GM10847 (cell line): ENCODE data around the gene TRDN.

Source experiments
- POLR2A ChIP-seq: IDR thresholded peaks from 2 replicates; pipeline ENCODE4 v1.6.1; 2011; ENCODE audit not compliant: insufficient read length; ENCODE audit errors: extremely low read depth

TRDN gene

DNA sequence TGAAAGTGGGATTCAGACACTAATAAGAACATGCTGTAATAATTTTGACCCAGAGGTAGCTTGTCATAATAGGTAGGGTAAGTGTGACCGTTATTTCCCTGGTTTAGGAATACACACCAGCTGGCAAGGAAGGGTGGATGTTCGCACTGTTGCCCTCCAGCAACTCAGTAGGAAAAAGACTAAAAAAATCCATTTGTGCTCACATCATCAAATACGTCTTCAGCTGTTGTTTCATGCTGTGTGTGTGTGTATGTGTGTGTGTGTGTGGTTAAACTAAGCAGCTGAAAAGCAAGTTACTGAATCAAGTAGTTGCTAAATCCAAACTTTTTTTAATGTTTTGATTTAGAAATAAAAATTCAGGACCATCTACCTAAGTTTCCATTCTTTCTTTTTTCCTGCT is 218.7 kb downstream of the TRDN start:
- no peak for TF ChIP-seq POLR2A

DNA sequence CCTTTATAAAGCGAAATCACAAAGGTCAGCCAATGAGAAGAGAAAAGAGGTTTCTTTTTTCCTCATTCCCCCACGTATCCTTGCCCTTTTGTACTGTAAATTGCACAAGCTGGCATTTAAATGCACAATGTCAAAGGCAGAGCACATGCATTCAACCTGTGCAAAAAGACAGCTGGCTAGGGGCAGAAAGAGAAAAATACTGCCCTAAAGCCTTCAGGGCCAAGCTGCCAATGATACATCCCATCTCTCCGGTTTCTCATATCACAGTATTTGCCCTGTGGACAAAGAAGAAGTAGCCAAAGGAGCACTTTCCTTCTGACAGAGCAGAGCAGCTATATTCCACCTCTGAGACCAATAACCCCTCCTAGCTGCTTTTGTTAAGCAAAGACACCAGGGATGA is 219.2 kb downstream of the TRDN start:
- no peak for TF ChIP-seq POLR2A

DNA sequence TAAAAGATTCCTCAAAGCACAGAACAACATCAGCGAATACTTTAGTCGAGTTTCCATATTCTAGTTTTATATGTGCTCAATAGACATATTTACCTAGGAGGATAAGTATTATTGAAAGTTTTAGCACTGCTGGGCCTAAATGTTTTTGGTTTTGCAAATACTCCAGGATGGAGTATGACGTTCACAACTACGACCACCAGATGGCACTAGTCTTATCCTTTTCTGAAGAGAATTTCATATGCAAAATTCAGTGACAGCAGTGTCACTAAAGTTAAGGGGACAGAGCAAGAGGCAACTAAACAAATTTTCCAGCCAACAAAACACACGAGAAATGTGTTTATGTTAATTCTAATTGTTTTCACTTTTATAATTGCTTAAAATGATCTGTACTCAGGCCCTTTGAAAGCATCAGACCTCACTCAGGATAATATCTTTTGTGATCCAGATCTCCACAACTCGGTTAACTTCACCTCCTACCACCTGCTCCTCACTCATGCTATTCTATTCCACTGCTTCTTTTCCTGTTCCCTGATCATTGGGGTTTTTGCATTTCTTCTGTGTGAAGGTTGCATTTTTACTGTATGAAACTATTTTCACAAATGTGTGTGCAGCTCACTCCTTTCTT is 220.8 kb downstream of the TRDN start:
- no peak for TF ChIP-seq POLR2A

DNA sequence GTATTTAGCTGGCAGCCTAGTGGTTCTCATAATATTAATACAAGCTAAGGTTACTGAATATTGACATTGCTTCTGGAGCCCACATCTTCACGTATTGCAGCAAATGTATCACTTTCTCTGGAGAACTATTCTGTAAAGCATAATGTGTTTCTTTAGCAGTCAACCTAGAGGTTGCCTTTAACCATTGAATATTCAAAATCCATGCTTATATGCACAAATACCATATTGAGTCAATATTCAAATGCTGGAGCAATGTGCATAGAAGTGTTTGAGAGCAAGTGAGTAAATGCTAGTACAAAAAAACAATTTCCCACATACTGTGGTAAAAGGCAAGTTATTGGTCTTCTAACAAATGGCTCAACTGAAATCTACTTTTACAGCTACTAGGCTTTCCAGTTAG is 231.8 kb downstream of the TRDN start:
- TF ChIP-seq POLR2A: no peak

DNA sequence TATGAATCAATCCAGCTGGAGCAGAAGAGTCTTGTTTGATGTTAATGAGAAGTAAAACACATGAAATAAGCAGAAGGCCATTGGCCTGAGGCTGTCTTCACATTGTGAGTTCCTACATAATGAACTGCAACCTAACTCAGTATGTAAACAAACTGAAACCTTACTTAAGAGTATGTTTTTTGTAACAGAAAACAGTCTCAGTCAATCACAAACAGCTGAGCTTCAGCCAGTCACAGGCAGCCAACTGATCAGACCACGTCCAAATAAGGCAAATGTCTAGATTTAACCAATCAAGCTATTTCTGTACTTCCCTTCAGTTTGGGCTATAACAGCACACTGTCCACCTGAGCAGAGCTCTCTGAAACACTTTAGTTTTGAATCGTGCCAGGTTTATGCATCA is 234.7 kb downstream of the TRDN start:
- no peak for TF ChIP-seq POLR2A

DNA sequence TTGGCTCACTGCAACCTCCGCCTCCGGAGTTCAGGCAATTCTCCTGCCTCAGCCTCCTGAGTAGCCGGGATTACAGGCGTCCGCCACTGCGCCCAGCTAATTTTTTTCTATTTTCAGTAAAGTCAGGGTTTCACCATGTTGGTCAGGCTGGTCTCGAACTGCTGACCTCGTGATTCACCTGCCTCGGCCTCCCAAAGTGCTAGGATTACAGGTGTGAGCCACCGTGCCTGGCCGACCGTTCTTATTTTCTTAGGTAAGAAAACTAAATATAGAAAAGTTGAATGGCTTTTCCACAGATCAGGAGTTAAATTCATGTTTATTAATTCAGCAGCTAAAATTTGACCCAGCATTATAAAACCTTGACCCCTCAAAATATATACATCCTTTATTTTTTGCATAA is 238.7 kb downstream of the TRDN start:
- TF ChIP-seq POLR2A: no peak

DNA sequence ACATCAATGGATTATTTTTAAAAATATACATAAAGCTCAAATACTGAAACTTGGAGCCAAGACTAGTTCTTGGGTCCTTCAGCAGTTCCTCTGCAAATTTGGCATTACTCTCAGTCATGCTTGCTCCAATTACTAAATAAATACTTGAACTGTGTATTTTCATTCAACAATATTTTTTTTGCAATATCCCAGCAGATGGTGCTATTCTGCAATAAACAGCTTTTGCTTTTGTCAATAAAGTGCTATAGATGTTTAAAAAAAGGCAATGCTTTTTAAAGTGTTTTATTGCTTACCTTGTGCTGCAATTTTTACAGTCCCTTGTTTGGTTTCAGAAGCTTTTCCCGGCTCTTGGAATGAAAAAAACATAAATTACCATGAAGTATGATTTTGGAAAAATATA is 243.4 kb downstream of the TRDN start:
- TF ChIP-seq POLR2A: no peak

DNA sequence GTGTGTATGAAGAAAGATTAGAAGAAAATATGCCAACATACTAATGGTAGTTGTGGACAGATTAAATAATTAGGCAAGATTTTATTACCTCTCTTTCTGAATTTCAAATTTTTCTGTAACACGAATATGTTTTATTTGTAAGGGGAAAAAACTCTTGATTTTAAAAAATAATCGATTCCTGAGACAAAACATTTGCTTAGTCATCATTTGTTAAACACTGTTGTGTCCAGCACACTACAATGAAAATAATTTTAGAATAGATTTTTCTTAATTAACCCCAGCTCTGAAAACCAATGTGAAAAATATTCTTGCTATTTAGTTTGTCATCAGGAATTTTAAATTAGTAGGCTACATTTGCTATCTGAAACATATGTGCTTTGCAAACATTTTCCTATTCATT is 253.0 kb downstream of the TRDN start:
- no peak for TF ChIP-seq POLR2A

DNA sequence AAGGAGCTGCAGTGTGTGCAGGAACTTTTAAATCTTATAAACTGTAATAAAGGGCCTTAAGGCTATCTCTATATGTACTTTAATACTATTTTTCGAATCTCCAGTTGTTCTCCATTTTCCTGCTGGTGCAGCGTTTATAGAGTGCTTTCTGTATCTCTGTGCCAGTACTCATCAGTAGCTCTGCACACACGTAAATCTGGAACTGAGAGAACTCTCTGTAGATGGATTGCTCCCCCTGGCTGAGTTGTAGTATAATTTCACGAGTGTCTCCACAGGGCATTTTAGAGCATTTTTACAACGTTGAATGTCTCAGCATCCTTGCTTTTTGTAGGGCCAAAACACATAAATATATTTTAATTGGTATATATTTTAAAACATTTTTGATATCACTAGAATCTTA is 256.5 kb downstream of the TRDN start:
- TF ChIP-seq POLR2A: no peak

DNA sequence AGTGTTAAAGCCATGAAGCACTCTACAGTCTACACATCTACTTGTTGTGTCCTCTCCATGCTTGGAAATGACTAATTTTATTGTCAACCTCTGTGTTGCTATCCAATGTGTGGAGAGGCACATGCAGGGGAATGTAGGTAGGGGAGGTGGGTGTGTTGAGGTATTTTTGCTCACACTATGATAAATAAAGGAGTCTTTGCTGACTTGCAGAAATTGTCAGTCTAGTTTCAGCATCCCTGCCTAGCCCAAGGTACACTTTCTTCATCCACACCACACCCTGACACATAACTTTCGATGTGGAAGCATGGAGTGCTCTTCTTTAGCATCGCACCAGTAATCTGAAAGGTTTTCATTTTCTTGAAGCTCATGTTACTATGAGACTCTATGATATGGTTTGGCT is 264.0 kb downstream of the TRDN start:
- TF ChIP-seq POLR2A: no peak

DNA sequence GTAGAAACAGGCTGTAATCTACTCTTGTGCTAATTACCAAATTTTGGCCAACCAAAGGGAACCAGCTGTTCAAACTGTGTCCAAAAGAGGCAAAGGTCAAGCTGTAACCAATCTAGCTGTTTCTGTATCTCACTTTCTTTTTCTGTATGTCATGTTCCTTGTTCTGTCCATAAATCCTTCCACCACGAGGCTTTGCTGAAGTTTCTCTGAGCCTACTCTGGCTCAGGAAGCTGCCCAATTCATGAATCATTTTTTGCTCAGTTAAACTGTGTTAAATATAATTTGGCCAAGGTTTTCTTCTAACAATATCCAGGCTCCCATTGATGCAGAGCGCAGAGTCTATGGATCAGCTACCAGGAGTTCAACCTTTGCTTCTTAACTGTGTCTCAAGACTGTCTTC is 272.8 kb downstream of the TRDN start:
- TF ChIP-seq POLR2A: no peak

DNA sequence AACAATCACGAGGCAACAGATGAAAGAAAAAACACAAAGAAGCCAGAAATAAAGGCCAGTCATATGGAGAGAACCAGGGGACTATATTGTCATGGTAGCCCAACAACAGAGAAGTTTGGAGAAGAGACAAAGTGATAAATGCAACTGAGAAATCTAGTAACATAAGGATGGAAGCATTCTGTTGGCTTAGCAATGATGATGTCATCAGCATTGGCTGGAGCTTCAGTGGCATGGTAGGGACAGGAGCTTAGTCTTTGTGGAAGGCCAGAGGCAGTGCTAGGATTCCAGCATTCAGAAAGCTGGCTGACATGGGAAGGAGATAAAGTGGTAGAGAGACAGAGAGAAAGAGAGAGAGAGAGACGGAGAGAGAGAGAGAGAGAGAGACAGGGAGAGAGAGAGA is 276.4 kb downstream of the TRDN start:
- TF ChIP-seq POLR2A: no peak

DNA sequence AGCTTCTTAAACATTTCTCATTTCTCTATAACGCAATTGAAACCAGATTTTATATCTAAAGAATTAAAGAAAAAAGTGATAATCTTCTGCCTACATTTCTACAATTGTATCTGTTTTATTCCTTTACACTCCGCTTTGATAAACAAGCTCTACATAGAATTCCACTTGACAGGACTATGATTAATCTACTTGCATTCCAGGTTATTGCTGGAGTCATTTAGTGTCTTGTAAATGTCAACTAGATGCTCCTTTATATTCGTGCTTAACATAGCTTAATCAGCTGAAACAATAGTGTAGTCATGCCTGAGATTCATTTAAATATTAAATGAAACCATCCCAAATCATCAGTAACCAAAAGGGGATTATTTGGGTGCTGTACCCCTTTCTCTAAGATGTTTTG is 284.0 kb downstream of the TRDN start:
- no peak for TF ChIP-seq POLR2A

DNA sequence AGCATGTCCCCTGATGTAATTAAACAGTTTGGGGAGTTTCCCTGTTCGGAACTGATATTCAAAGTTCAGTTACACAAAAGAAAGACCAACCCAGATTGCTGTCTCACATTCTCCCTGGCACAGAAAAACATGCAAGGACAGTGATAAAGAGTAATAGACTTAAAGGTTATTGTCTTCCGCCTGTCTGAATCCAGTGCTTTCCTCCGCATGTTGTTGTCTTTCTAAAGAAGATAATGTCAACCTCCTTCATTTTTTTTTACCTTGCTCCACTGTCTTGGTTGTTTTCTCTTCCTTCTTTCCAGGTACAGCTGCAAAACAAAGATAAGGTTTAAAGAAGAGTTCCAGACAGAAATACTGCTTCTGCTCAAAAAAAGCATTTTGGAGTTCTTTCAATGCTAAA is 284.5 kb downstream of the TRDN start:
- TF ChIP-seq POLR2A: no peak

DNA sequence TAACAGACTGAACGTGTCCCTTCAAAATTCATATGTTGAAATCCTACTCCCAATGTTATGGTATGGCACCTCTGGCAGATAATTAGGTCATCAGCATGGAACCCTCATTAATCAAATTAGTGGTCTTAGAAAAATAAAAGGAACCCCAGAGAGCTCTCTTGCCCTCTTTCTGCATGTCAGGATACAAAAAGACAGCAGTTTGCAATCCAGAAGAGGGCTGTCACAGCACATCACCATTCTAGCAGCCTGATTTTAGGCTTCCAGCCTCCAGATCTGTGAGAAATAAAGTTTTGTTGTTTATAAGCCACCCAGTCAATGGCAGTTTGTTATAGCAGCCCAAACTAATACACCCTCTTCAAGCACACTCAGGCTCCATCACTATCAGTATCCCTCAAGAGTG is 292.9 kb downstream of the TRDN start:
- no peak for TF ChIP-seq POLR2A

DNA sequence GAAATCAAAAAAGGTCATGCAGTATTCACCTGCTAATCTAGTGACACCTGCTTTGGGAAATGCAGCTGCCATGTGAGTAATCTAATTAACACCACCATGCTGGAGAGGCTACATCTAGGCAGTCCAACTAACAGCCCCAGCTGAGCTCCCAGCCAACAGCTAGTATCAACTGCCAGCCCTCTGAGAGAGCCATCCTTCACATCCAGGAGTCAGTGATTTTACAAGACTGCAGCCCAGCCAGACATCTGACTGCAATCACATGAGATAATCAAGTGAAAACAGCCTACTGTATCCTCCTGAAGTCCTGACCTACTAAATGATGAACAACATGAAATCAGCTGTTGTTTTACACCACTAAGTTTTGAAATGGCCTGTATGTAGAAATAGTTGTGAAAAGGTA is 298.4 kb downstream of the TRDN start:
- TF ChIP-seq POLR2A: no peak

DNA sequence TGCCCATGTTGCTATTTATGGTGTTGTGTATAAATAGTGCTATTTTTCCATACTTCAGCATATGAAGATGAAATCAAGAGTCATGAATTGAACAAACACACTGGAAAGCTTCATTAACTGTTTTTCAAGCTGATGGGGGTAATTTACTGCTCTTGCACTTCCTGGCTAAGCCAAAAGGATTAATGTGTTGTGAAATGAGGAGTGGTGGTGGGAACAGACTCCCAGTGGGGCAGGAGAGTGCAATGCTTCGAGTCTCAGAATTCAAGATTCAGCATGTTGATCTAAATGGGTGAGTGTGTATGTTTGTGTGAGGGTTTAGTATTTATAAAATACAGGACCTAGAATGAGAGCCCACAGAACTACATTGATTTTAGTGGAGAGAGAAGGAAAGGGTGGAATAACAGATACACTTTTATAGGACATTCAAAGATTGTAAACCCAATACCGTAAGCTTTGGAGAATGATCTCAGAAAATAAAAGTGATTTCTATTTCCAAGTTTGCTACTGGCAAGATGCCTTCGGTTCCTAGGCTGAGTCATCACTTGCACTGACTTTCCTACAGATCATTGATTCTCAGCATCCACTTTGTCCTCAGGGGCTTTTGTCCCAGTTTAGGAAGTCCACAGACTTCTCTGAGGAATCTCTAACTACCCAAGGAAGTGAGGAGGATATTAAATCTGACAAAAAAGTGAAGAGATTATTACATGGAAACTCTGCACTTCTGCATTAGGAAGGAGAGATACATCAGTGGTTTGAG is 303.6 kb downstream of the TRDN start:
- TF ChIP-seq POLR2A: no peak
